Stimulated activated CD4-positive, alpha-beta T cell treated with anti-CD3 and anti-CD28 coated beads, Interleukin-12 subunit alpha, Interleukin-12 subunit beta, amount 100 ng/mL, for 4 hours (primary cell): ENCODE results near the gene RIMS3.
"Not testable (repeated sequence)": the region's sequence is repeated elsewhere in the genome, so short reads cannot be mapped to it uniquely, and the experiment has no call there.

Experiments used
- DNase-seq: peaks from one replicate; pipeline ENCODE4 v3.0.0-alpha.2; 2020

Gene RIMS3

DNA sequence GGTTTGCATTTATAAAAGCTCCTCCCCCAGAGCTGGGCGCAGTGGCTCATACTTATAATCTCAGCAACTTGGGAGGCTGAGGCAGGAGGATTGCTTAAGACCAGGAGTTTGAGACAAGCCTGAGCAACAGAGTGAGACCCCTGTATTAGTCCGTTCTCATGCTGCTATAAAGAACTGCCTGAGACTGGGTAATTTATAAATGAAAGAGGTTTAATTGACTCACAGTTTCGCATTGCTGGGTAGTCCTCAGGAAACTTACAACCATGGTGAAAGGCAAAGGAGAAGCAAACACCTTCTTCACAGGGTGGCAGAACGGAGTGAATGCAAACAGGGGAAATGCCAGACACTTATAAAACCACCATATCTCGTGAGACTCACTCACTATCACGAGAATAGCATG, 81.5 kb downstream of the RIMS3 start:
- DNase-seq, result no peak

DNA sequence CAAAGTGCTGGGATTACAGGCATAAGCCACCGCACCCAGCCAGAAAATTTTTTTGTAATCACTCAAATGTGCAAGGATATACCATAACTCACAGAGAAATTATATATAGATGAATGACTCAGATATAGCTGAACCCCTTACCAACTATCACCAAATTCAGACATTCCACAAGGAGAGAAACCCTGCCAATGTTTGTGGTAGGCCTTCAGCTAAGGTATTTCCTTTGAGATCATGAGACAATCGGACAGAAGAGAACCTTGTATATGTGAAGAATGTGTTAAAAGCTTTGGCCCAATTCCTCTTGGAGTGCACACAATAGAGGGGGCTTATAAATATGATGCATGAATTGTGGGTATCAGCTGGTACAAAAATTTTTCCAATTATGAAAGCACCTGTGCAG, 83.4 kb downstream of the RIMS3 start:
- DNase-seq, result no peak

DNA sequence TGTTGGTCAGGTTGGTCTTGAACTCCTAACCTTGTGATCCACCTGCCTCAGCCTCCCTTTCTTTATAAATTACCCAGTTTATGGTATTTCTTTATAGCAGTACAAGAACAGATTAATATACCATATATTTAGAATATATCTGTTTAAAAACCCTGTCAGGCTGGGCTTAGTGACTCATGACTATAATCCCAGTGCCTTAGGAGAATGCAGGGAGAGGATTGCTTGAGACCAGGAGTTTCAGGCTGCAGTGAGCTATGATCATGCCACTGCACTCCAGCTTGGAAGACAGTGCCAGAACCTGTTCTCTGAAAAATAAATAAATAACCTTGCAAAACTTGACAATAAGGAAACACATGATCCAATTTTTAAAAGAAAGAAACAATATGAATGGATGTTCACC, 90.1 kb downstream of the RIMS3 start:
- no peak for DNase-seq

DNA sequence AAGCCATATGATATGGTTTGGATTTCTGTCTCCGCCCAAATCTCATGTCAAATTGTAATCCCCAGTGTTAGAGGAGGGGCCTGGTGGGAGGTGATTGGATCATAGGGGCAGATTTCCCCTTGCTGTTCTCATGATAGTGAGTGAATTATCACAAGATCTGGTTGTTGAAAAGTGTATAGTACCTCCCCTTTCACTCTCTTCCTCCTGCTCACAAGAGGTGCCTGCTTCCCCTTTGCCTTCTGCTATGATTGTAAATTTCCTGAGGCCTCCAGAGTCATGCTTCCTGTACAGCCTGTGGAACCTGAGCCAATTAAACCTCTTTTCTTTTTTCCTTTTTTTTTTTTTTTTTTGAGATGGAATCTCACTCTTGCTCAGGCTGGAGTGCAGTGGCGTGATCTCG, 90.7 kb downstream of the RIMS3 start:
- DNase-seq, result not testable (repeated sequence)
